OCI-LY3 (cell line): ENCODE data around the gene OR1N1.

Source experiments
- H2AFZ ChIP-seq: fragments of 200-600, 300-600 bp; shearing (Covaris generic); 2 replicates; pipeline ENCODE4 v1.6.0; 2014; ENCODE audit warnings: antibody characterized with exemption, low read depth, low read length
- H3K27ac ChIP-seq: fragments of 200-600, 300-600 bp; sonication (generic); 2 replicates; pipeline ENCODE4 v1.5.1; 2014; ENCODE audit warnings: mild to moderate bottlenecking, low read length, moderate library complexity, mixed read lengths
- H3K27me3 ChIP-seq: fragments of 200-600, 300-600 bp; sonication (generic); 2 replicates; pipeline ENCODE4 v1.6.1; 2014; ENCODE audit warnings: low read depth, low read length, mixed read lengths
- H3K36me3 ChIP-seq: fragments of 200-600, 300-600 bp; sonication (generic); replicated peaks from 2 replicates; pipeline ENCODE3; 2014; ENCODE audit warnings: low read depth, low read length, mixed read lengths
- H3K4me1 ChIP-seq: fragments of 300-600, 200-600 bp; sonication (generic); 2 replicates; pipeline ENCODE4 v1.6.1; 2014; ENCODE audit warnings: low read length, mixed read lengths
- H3K4me2 ChIP-seq: fragments of 200-600, 300-600 bp; sonication (generic); 2 replicates; pipeline ENCODE4 v1.6.1; 2014; ENCODE audit warnings: low read length, mixed read lengths
- H3K4me3 ChIP-seq: fragments of 300-600, 200-600 bp; sonication (generic); 2 replicates; pipeline ENCODE4 v1.5.1; 2014; ENCODE audit warnings: antibody characterized with exemption, mild to moderate bottlenecking, low read length, moderate library complexity
- H3K79me2 ChIP-seq: fragments of 300-600, 200-600 bp; shearing (Covaris generic); 2 replicates; pipeline ENCODE4 v1.6.1; 2014; ENCODE audit warnings: mild to moderate bottlenecking, low read length, mixed read lengths
- H3K9ac ChIP-seq: fragments of 300-600, 200-600 bp; shearing (Covaris generic); 2 replicates; pipeline ENCODE4 v1.6.0; 2014; ENCODE audit warnings: mild to moderate bottlenecking, low read length, moderate library complexity
- H3K9me3 ChIP-seq: fragments of 200-600, 300-600 bp; shearing (Covaris generic); 2 replicates; pipeline ENCODE4 v1.6.1; 2014; ENCODE audit warnings: low read length, mixed read lengths; ENCODE audit not compliant: insufficient read depth
- H4K20me1 ChIP-seq: fragments of 200-600, 300-600 bp; sonication (generic); 2 replicates; pipeline ENCODE4 v1.6.1; 2016; ENCODE audit warnings: low read length, mixed read lengths; ENCODE audit not compliant: insufficient read depth
- CTCF ChIP-seq: fragments of 200-600, 300-600 bp; sonication (generic); IDR thresholded peaks from 2 replicates; pipeline ENCODE4 v1.5.1; 2014; ENCODE audit warnings: antibody characterized with exemption, low read length, low read depth
- EZH2phosphoT487 ChIP-seq: fragments of 200-600 bp; shearing (Covaris generic); IDR thresholded peaks from 2 replicates; pipeline ENCODE4 v1.6.1; 2018; ENCODE audit warnings: antibody characterized with exemption, mixed run types, low read depth

The OR1N1 gene

GRCh38 chr9:122561446-122561845 lies 34.4 kb upstream of the OR1N1 start:
- Histone ChIP-seq H3K4me1 (no peaks in the 10 kb centered on the region), H2AFZ (no peak overlapping the region), H3K9ac (no peak overlapping the region), H3K4me2 (no peak overlapping the region), H3K27ac (no peak overlapping the region), H3K79me2 (no peaks in the 10 kb centered on the region), H3K4me3 (no peak overlapping the region), H3K36me3 (no peaks in the 10 kb centered on the region), H4K20me1 (no peaks in the 10 kb centered on the region), H3K9me3 (no peaks in the 10 kb centered on the region), H3K27me3 (no peaks in the 10 kb centered on the region)
- TF ChIP-seq EZH2phosphoT487 (no peak), CTCF (no peak)

- no peaks in the 10 kb centered on the region for H3K9me3 ChIP-seq
- no peak within 1 kb of the TSS for H3K4me3 ChIP-seq
- TF ChIP-seq EZH2phosphoT487, result no peak
- no peak for TF ChIP-seq CTCF
- peaks cover 27% of the 10 kb centered on the region; the same call in 1 of the 2 replicates for H3K27me3 ChIP-seq
- H3K36me3 ChIP-seq, result no peaks in the 10 kb centered on the region
- no peaks in the 10 kb centered on the region for H3K79me2 ChIP-seq
- H3K4me1 ChIP-seq, result peaks cover 3% of the 10 kb centered on the region; the same call in 1 of the 2 replicates
- no peak within 1 kb of the TSS for H2AFZ ChIP-seq
- H4K20me1 ChIP-seq, result no peaks in the 10 kb centered on the region; the same call in 1 of the 2 replicates
- H3K9ac ChIP-seq, result no peak within 1 kb of the TSS
- no peak within 1 kb of the TSS for H3K27ac ChIP-seq
- H3K4me2 ChIP-seq, result no peak within 1 kb of the TSS
Measured at GRCh38 chr9:122552812-122553211, 25.7 kb upstream of the OR1N1 start, which contains the start of gene OR1N2. Gene OR1N2, plus strand, starts transcription at chr9:122553112. Its CDS starts 100 bp downstream, at chr9:122553212.

GRCh38 chr9:122551371-122551770 lies 24.3 kb upstream of the OR1N1 start:
- peaks cover 27% of the 10 kb centered on the region; the same call in 1 of the 2 replicates for H3K27me3 ChIP-seq
- H2AFZ ChIP-seq, result no peak overlapping the region
- H3K79me2 ChIP-seq, result no peaks in the 10 kb centered on the region
- no peak overlapping the region for H3K4me3 ChIP-seq
- H3K9me3 ChIP-seq, result no peaks in the 10 kb centered on the region
- no peak overlapping the region for H3K4me2 ChIP-seq
- no peaks in the 10 kb centered on the region for H3K36me3 ChIP-seq
- H3K9ac ChIP-seq, result no peak overlapping the region
- H4K20me1 ChIP-seq, result no peaks in the 10 kb centered on the region; the same call in 1 of the 2 replicates
- TF ChIP-seq EZH2phosphoT487, result no peak
- TF ChIP-seq CTCF, result no peak
- peaks cover 3% of the 10 kb centered on the region; the same call in 1 of the 2 replicates for H3K4me1 ChIP-seq
- H3K27ac ChIP-seq, result no peak overlapping the region

- Histone ChIP-seq H4K20me1 (no peaks in the 10 kb centered on the region), H3K9me3 (no peaks in the 10 kb centered on the region)
Measured at GRCh38 chr9:122546196-122546595, 19.1 kb upstream of the OR1N1 start.

More at GRCh38 chr9:122546196-122546595, 19.1 kb upstream of the OR1N1 start:
- H3K27ac ChIP-seq, result no peak overlapping the region
- H3K4me2 ChIP-seq, result no peak overlapping the region
- no peaks in the 10 kb centered on the region for H3K4me1 ChIP-seq
- TF ChIP-seq EZH2phosphoT487, result no peak
- no peaks in the 10 kb centered on the region for H3K79me2 ChIP-seq
- H3K27me3 ChIP-seq, result peaks cover 23% of the 10 kb centered on the region
- no peak overlapping the region for H3K4me3 ChIP-seq
- no peak overlapping the region for H3K9ac ChIP-seq
- no peak overlapping the region for H2AFZ ChIP-seq
- H3K36me3 ChIP-seq, result no peaks in the 10 kb centered on the region
